Lower leg skin (tissue), 4 donors: ENCODE measurements around the gene GPAM. TPM values are rescaled to one million over a fixed set of nuclear protein-coding genes. Genes with fewer than 3 reads are reported as not detected.

ENCODE experiments used
- DNase-seq, 2 donors: peaks; one replicate each; pipeline ENCODE4 v3.0.0-alpha.2; 2019; ENCODE audit warnings: low spot score in 2 of 2
- H3K4me3 ChIP-seq: fragments of 200-600 bp; sonication (generic); 2 replicates; pipeline ENCODE4 v1.5.1; 2017; ENCODE audit warnings: mild to moderate bottlenecking, low read depth; ENCODE audit not compliant: poor library complexity, severe bottlenecking
- CTCF ChIP-seq, 3 donors: fragments of 450-650 bp; IDR thresholded peaks; one replicate each; pipeline ENCODE4 v1.5.1; 2016; ENCODE audit warnings: antibody characterized with exemption in 3 of 3, mild to moderate bottlenecking in 3 of 3, moderate library complexity in 2 of 3
- POLR2A ChIP-seq, 2 donors: fragments of 450-650 bp; IDR thresholded peaks; one replicate each; pipeline ENCODE4 v1.6.1; 2016 to 2017; ENCODE audit warnings: antibody characterized with exemption in 2 of 2, mild to moderate bottlenecking in 1 of 2, moderate library complexity in 1 of 2
- WGBS, 2 donors: methylation state at CpG; one replicate each; pipeline ENCODE4 v1.1.5; 2018; 5-methylcytosine and 5-hydroxymethylcytosine counted together
- intact Hi-C: fragments of 100-400 bp; cut with DNase I; formaldehyde crosslinking; loops from one replicate; pipeline ENCODE4 v1.15.0; 2023; ENCODE audit warnings: low total_unique reads
- total RNA-seq, 4 donors: library from RNA; depleted of rRNA; stranded (reverse); fragments of >200 nt; gene quantifications; one replicate each; pipeline ENCODE4 v1.1.0, GENCODE V29; 2016

Gene GPAM
- total RNA-seq, 4 donors from 2014 or later = 3.1 to 7.0 (median 4.7) TPM

DNA sequence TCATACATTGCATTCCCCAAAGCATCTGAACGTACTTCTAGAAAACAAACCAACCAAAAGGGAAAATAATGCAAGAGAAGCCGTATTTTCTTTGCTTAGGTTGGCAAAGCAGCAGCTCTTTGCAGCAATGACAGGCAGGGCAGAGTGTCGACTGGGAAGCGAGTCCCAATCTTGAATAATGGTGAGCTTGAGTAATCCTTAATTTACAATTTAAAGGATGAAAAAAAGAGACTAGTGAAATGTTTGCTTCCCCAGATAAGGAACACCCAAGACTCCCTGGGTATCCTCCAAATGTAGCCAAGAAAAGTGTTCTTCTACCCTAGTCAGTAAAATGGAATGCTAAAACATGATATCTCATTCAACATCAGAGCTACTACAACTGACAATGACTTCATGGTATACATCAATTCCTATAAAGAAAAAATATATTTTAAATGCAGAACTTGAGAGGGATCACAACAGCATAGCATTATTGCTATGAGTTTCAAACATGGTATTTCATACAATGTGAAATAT is 32.0 kb downstream of the GPAM start:
- intact Hi-C loops = no loop called here
- no peak for TF ChIP-seq CTCF (IDR thresholded peaks at IDR 0.05)
- TF ChIP-seq POLR2A (IDR thresholded peaks at IDR 0.05) = no peak
- DNase-seq = no peak
- no peak overlapping the region for H3K4me3 ChIP-seq
- WGBS, 2 donors = 93 to 95% methylated on average over 4 of the region's 4 CpGs

DNA sequence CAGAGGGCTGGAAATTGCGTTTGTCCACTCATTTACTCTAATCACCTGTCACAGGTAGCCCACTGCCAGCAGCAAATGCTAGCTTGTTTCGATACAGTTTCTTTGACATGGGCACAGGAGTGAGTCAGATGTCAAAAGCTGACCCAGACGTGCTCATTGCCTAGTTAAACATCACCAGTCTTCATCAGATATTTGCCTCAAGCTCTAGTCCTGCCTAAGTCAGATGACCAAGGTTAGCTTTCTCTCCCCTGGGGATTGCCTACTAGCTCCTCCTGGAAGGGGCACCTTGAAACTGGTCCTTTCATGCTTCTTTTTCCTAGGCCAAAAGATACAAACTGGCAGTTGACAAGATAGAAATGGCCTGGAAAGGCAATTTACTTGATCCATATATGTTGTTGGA is 35.2 kb downstream of the GPAM start:
- WGBS, 2 donors = 81 to 83% methylated on average over 3 of the region's 3 CpGs
- no peak for TF ChIP-seq CTCF (IDR thresholded peaks at IDR 0.05)
- no peak for TF ChIP-seq POLR2A (IDR thresholded peaks at IDR 0.05)
- intact Hi-C loops = no loop called here
- no peak overlapping the region for H3K4me3 ChIP-seq
- DNase-seq = no peak

GRCh38 chr10:112146799-112147198 is 36.8 kb downstream of the GPAM start:
- WGBS, 2 donors = 91 to 96% methylated on average over 6 of the region's 6 CpGs
- no peak overlapping the region for H3K4me3 ChIP-seq
- intact Hi-C loops = no loop called here
- TF ChIP-seq POLR2A (IDR thresholded peaks at IDR 0.05) (no peak), CTCF (IDR thresholded peaks at IDR 0.05) (no peak)
- DNase-seq = no peak

- 87 to 99% methylated on average over 5 of the region's 5 CpGs for WGBS, 2 donors
- TF ChIP-seq CTCF (IDR thresholded peaks at IDR 0.05) (no peak), POLR2A (IDR thresholded peaks at IDR 0.05) (no peak)
- H3K4me3 ChIP-seq = no peak overlapping the region
- no peak for DNase-seq
- intact Hi-C loops = no loop called here
Measured at GRCh38 chr10:112145263-112145662, 38.3 kb downstream of the GPAM start.

DNA sequence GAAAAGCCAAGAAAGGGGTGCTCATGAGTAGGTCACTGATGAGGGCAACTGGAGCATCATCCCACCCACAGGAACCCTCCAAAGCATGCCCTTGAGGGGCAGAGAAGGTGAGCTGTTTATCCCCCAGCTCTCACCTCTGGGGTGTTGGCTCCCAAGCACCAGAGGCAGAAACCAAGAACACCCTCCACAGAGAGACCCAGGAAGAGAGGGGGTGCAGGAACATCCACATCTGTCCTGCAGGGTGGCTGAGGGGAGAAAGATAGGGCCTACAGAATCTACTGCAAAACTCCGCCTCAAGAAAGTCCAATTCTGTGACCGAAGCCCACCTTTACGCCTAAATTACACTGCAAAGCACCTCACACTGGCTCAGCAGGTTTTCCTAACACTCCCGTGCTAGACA is 40.1 kb downstream of the GPAM start:
- intact Hi-C loops = no loop called here
- WGBS, 2 donors = 67 to 77% methylated on average over 4 of the region's 4 CpGs
- TF ChIP-seq CTCF (IDR thresholded peaks at IDR 0.05) (no peak), POLR2A (IDR thresholded peaks at IDR 0.05) (no peak)
- H3K4me3 ChIP-seq = no peak overlapping the region
- no peak for DNase-seq

DNA sequence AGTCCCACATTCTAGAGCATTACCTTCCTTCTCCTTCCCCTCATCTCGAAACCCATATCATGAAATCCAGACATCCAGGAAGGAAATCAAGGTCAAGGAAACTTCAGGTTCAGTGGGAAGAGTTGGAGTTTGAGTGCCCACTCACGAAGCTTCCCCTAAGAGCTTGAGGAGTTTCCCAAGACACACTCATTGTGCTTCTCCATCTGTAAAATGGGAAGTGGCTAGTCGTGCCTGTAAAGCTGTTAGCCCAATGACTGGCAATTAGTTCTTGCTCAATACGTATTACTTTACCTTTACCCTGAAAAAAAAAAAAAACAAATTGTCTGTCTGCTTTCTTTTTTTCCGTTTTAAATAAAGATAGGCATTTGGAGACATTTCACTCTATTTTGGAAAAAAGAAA is 42.3 kb downstream of the GPAM start:
- no peak for DNase-seq
- intact Hi-C loops = no loop called here
- no peak overlapping the region for H3K4me3 ChIP-seq
- 73 to 84% methylated on average over 5 of the region's 5 CpGs for WGBS, 2 donors
- TF ChIP-seq CTCF (IDR thresholded peaks at IDR 0.05) = no peak
- TF ChIP-seq POLR2A (IDR thresholded peaks at IDR 0.05) = no peak
